ENCODE data around the gene CDC14A. TPM values are rescaled to one million over a fixed set of nuclear protein-coding genes. Genes with fewer than 3 reads are reported as not detected.

Gene CDC14A
- total and polyA plus RNA-seq, 11 donors = 1.7 to 8.8 (median 3.5) TPM

DNA sequence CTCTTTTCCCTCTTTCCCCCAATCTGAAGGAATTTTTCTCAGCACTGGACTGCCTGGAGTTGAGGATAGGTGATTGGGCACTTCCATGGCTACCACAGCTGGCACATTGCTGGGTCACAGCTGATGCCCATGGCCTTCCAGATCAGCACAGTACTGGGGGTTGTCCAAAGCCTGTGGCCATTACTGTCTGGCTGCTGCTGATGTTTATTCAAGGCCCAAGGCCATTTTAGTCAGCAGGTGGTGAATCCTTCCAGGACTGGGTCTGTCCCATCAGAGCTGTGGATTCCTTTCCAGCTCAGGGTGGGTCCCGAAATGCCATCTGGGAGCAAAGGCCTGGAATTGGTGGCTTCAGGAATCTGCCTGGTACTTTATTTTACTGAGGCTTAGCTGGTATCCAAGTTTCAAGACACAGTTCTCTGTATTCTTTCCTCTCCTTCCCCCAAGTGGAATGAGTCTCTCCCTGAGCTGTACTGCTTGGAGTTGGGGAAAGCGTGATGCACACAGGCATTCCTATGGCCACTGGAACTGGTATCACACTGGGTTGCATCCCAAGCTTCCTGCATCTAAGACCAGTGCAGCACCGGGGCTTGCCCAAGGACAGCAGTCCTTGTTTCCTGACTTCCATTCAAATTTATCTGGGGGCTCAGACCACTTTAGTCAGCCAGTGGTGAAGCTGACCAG, 204.8 kb downstream of the CDC14A start:
- Histone ChIP-seq H3K4me1 (no peaks in the 10 kb centered on the region), H3K27me3 (no peaks in the 10 kb centered on the region), H3K9me3 (peaks cover 0 to 44% (median 27%) of the 10 kb centered on the region in 12 donors), H3K4me3 (no peak overlapping the region), H3K27ac (no peak overlapping the region), H3K36me3 (no peaks in the 10 kb centered on the region)
- 73 to 85% (median 75%) methylated on average over 3 of the region's 3 CpGs for WGBS, 4 donors
- intact Hi-C loops (cut with DNase I) = loop anchor here in 1 of 10 donors (10.0 kb wide), 1 partner anchor 58 kb away; no protein-coding TSS in a partner anchor
- DNase-seq (no peak), ATAC-seq (no peak)
- TF ChIP-seq POLR2A (IDR thresholded peaks at IDR 0.05) = no peak
- TF ChIP-seq, protein P1, sequence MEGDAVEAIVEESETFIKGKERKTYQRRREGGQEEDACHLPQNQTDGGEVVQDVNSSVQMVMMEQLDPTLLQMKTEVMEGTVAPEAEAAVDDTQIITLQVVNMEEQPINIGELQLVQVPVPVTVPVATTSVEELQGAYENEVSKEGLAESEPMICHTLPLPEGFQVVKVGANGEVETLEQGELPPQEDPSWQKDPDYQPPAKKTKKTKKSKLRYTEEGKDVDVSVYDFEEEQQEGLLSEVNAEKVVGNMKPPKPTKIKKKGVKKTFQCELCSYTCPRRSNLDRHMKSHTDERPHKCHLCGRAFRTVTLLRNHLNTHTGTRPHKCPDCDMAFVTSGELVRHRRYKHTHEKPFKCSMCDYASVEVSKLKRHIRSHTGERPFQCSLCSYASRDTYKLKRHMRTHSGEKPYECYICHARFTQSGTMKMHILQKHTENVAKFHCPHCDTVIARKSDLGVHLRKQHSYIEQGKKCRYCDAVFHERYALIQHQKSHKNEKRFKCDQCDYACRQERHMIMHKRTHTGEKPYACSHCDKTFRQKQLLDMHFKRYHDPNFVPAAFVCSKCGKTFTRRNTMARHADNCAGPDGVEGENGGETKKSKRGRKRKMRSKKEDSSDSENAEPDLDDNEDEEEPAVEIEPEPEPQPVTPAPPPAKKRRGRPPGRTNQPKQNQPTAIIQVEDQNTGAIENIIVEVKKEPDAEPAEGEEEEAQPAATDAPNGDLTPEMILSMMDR (IDR thresholded peaks at IDR 0.05) = no peak

DNA sequence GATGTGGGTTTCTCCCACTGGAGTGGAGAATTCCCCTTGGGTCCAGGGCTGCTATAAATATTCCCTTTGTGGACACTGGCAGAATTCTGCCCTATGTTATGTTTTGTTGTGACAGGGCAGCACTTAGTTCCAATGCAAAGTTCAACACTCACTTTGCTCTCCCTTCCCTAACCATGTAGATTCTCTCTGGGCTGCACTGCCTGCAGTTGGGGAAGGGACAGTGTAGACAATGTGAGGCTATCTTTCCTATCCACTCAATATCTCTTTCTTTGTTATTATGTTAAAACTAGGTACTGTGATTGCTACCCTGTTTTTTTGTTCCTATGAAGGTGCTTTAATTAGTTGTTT, 205.3 kb downstream of the CDC14A start:
- no peaks in the 10 kb centered on the region for H3K27me3 ChIP-seq
- no peak overlapping the region for H3K4me3 ChIP-seq
- DNase-seq = no peak
- H3K4me1 ChIP-seq = no peaks in the 10 kb centered on the region
- intact Hi-C loops (cut with DNase I) = loop anchor here in 1 of 10 donors (10.0 kb wide), 1 partner anchor 57 kb away; no protein-coding TSS in a partner anchor
- TF ChIP-seq POLR2A (IDR thresholded peaks at IDR 0.05) = no peak
- TF ChIP-seq, protein P1 (IDR thresholded peaks at IDR 0.05) = no peak
- H3K36me3 ChIP-seq = no peaks in the 10 kb centered on the region
- no peak for ATAC-seq
- no peak overlapping the region for H3K27ac ChIP-seq
- peaks cover 0 to 39% (median 22%) of the 10 kb centered on the region in 12 donors for H3K9me3 ChIP-seq

DNA sequence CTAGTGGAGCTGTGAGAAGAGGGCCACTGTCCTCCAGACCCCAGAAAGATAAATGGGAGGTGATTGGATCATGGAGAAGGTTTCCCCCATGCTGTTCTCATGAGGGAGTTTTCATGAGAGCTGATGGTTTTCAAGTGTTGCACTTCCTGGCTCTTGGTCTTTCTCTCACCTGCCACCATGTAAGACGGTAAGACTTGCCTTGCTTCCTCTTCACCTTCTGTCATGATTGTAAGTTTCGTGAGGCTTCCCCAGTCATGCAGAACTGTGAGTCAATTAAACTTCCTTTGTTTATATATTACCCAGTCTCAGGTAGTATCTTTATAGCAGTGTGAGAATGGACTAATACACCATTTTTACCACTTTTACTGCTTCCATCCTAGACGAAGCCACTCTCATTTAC, 213.2 kb downstream of the CDC14A start:
- Histone ChIP-seq H3K27me3 (no peaks in the 10 kb centered on the region), H3K4me3 (no peak overlapping the region), H3K27ac (no peak overlapping the region), H3K4me1 (no peaks in the 10 kb centered on the region), H3K9me3 (peaks cover 0 to 13% (median 0%) of the 10 kb centered on the region in 12 donors), H3K36me3 (no peaks in the 10 kb centered on the region)
- no peak for DNase-seq
- TF ChIP-seq POLR2A (IDR thresholded peaks at IDR 0.05) = no peak
- TF ChIP-seq, protein P1 (IDR thresholded peaks at IDR 0.05) = no peak
- ATAC-seq = no peak
- WGBS, 4 donors = 83 to 89% (median 87%) methylated on average over 3 of the region's 3 CpGs
- intact Hi-C loops (cut with DNase I) = no loop called here

DNA sequence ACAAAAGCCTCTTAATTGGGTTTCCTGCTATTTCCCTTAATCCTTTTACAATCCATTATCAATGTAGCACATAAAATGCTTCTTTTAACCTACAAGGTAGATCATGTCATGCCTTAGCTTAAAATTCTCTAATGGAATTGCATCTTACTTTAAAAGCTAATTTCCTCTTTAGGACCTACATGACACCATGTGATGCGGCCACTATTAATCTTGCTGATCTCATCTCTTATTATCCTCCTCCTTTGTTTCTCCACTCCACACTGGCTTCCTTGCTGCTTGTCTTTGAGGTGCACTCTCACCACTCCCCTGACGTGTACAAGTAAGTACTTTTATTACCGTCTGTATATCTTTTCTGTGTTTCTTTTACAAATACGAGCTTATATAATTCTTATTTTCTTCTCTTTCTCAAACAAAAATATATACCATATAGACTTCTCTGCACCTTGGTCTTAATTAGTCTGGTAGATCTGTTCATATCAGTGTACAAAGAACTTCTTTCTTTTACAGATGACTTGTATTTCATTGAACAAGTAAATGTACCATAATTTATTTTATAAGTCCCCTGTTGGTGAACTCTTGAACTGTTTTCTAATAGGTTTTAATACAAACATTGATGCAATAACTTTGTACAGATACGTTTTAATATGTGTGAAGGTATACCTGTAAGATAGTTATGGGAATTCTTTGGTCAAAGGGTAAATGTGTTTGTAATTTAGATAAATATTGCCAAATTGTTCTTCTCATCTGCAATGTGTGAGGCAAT, 213.8 kb downstream of the CDC14A start:
- ATAC-seq (no peak), DNase-seq (no peak)
- Histone ChIP-seq H3K9me3 (peaks cover 0 to 14% (median 0%) of the 10 kb centered on the region in 12 donors), H3K4me1 (no peaks in the 10 kb centered on the region), H3K36me3 (no peaks in the 10 kb centered on the region), H3K27me3 (no peaks in the 10 kb centered on the region), H3K27ac (no peak overlapping the region), H3K4me3 (no peak overlapping the region)
- TF ChIP-seq, protein P1 (IDR thresholded peaks at IDR 0.05) = peak in 1 of 12 donors; percentile 12
- TF ChIP-seq POLR2A (IDR thresholded peaks at IDR 0.05) = no peak
- intact Hi-C loops (cut with DNase I) = no loop called here
- WGBS, 4 donors = 69 to 83% (median 81%) methylated on average over 5 of the region's 5 CpGs

Measured in heart left ventricle (tissue), 16 donors.